OCI-LY7 (cell line): ENCODE results near the gene KRT39. TPM values are rescaled to one million over a fixed set of nuclear protein-coding genes. Genes with fewer than 3 reads are reported as not detected.

Experiments
- BruUV-seq: library from RNA; stranded (reverse); fragments of 400-500 nt; replicated peaks from 2 replicates; lab custom pipeline; 2021; lab: Mats Ljungman, UMichigan
- CTCF ChIA-PET: fragments of 300-600 bp; sonication (Branson Sonifier 250); formaldehyde crosslinking; loops from one replicate; lab custom pipeline; 2022; ENCODE audit warnings: antibody characterized with exemption; ENCODE audit not compliant: unreplicated experiment; lab: Charles Lee
- POLR2A ChIA-PET: fragments of 300-600 bp; sonication (Branson Sonifier 250); formaldehyde crosslinking; loops from one replicate; lab custom pipeline; 2022; ENCODE audit warnings: antibody characterized with exemption; lab: Charles Lee
- DNase-seq: peaks from one replicate; pipeline ENCODE4 v3.0.0-alpha.2; 2015; ENCODE audit warnings: low spot score
- H2AFZ ChIP-seq: fragments of 200-600 bp; sonication (generic), shearing (Covaris generic); 2 replicates; pipeline ENCODE4 v1.6.1; 2014; ENCODE audit warnings: mild to moderate bottlenecking, antibody characterized with exemption, low read length, moderate library complexity
- H3K27ac ChIP-seq: fragments of 200-600 bp; sonication (generic); 2 replicates; pipeline ENCODE4 v1.5.1; 2014; ENCODE audit warnings: mixed run types, low read depth, mild to moderate bottlenecking, moderate library complexity, low read length, inconsistent platforms; ENCODE audit not compliant: poor library complexity, severe bottlenecking
- H3K36me3 ChIP-seq: fragments of 200-600 bp; sonication (generic); 2 replicates; pipeline ENCODE4 v1.6.1; 2014; ENCODE audit warnings: mild to moderate bottlenecking, antibody characterized with exemption, low read length, moderate library complexity, mixed read lengths; ENCODE audit not compliant: insufficient read depth
- H3K4me1 ChIP-seq: fragments of 200-600 bp; sonication (generic); 2 replicates; pipeline ENCODE4 v1.5.1; 2014; ENCODE audit warnings: mild to moderate bottlenecking, low read length; ENCODE audit not compliant: insufficient read depth, poor library complexity, severe bottlenecking
- H3K4me2 ChIP-seq: fragments of 200-600 bp; sonication (generic); 2 replicates; pipeline ENCODE4 v1.6.1; 2014; ENCODE audit warnings: mild to moderate bottlenecking, low read length
- H3K4me3 ChIP-seq: fragments of 200-600 bp; sonication (generic); 2 replicates; pipeline ENCODE4 v1.5.1; 2014; ENCODE audit warnings: mild to moderate bottlenecking, low read depth, low read length; ENCODE audit not compliant: poor library complexity, severe bottlenecking
- H3K79me2 ChIP-seq: fragments of 200-600 bp; sonication (generic); 2 replicates; pipeline ENCODE4 v1.6.1; 2016; ENCODE audit warnings: low read depth, mild to moderate bottlenecking, low read length, moderate library complexity, mixed read lengths; ENCODE audit not compliant: insufficient read depth
- H3K9me2 ChIP-seq: fragments of 200-600 bp; sonication (generic); 2 replicates; pipeline ENCODE4 v1.6.1; 2016; ENCODE audit warnings: mild to moderate bottlenecking, low read length, mixed read lengths; ENCODE audit not compliant: insufficient read depth
- H3K9me3 ChIP-seq: fragments of 200-600 bp; sonication (generic); 2 replicates; pipeline ENCODE4 v1.6.1; 2014; ENCODE audit warnings: mild to moderate bottlenecking, mixed run types, low read length, mixed read lengths
- H4K20me1 ChIP-seq: fragments of 200-600 bp; sonication (generic); 2 replicates; pipeline ENCODE4 v1.6.1; 2014; ENCODE audit warnings: mild to moderate bottlenecking, antibody characterized with exemption, low read length, moderate library complexity, mixed read lengths; ENCODE audit not compliant: insufficient read depth
- CTCF ChIP-seq: fragments of 200-600 bp; sonication (generic); conservative IDR thresholded peaks from 2 replicates; pipeline ENCODE4 v1.5.1; 2014; ENCODE audit warnings: mild to moderate bottlenecking, antibody characterized with exemption, low read length, moderate library complexity, mixed read lengths
- EZH2phosphoT487 ChIP-seq: fragments of 200-600 bp; sonication (generic); IDR thresholded peaks from 2 replicates; pipeline ENCODE4 v1.6.1; 2018; ENCODE audit warnings: low read depth, borderline replicate concordance, mild to moderate bottlenecking, mixed run types, antibody characterized with exemption, low read length, moderate library complexity, mixed read lengths
- intact Hi-C: fragments of 100-400 bp; cut with micrococcal nuclease; formaldehyde crosslinking; loops from one replicate; pipeline ENCODE4 v1.10.0; 2022; ENCODE audit not compliant: unreplicated experiment
- total RNA-seq, 2 experiments: library from RNA; depleted of rRNA in 1 of 2; stranded (reverse); fragments of >200 nt in 1 of 2; shearing (Covaris generic) in 1 of 2; gene quantifications; 2 replicates each; pipeline ENCODE4 v1.2.3, GENCODE V29; 2014 to 2022

The KRT39 gene
- total RNA-seq, 2 experiments from 2014 or later, result not detected

- BruUV-seq, result no TSS peak
- H3K4me2 ChIP-seq, result no peak overlapping the region
- CTCF ChIA-PET, result no interaction called here
Measured at GRCh38 chr17:40962059-40962561, 4.6 kb downstream of the KRT39 start.

GRCh38 chr17:40961591-40961990 is 5.2 kb downstream of the KRT39 start:
- BruUV-seq, result no TSS peak
- ChIA-PET CTCF (no interaction called here), POLR2A (no interaction called here)
- no peaks in the 10 kb centered on the region for H3K79me2 ChIP-seq
- no peaks in the 10 kb centered on the region for H3K4me1 ChIP-seq
- H3K4me2 ChIP-seq, result no peak overlapping the region
- H3K27ac ChIP-seq, result no peak overlapping the region
- H2AFZ ChIP-seq, result no peak overlapping the region
- no peak for TF ChIP-seq EZH2phosphoT487
- TF ChIP-seq CTCF, result no peak
- H3K9me2 ChIP-seq, result no peaks in the 10 kb centered on the region
- intact Hi-C loops, result no loop called here
- H3K36me3 ChIP-seq, result no peaks in the 10 kb centered on the region
- H4K20me1 ChIP-seq, result no peaks in the 10 kb centered on the region
- H3K4me3 ChIP-seq, result no peak overlapping the region
- DNase-seq, result no peak
- no peaks in the 10 kb centered on the region for H3K9me3 ChIP-seq

More at GRCh38 chr17:40962059-40962561, 4.6 kb downstream of the KRT39 start:
- Histone ChIP-seq H3K9me2 (no peaks in the 10 kb centered on the region), H3K27ac (no peak overlapping the region), H3K79me2 (no peaks in the 10 kb centered on the region), H3K4me1 (no peaks in the 10 kb centered on the region), H3K36me3 (no peaks in the 10 kb centered on the region), H3K9me3 (no peaks in the 10 kb centered on the region), H3K4me3 (no peak overlapping the region), H4K20me1 (no peaks in the 10 kb centered on the region), H2AFZ (no peak overlapping the region)
- intact Hi-C loops, result no loop called here
- TF ChIP-seq CTCF (no peak), EZH2phosphoT487 (no peak)
- DNase-seq, result no peak
- POLR2A ChIA-PET, result no interaction called here

- Histone ChIP-seq H2AFZ (no peak overlapping the region), H3K36me3 (no peaks in the 10 kb centered on the region), H3K27ac (no peak overlapping the region), H4K20me1 (no peaks in the 10 kb centered on the region), H3K79me2 (no peaks in the 10 kb centered on the region), H3K4me3 (no peak overlapping the region), H3K4me1 (no peaks in the 10 kb centered on the region), H3K9me3 (no peaks in the 10 kb centered on the region), H3K9me2 (no peaks in the 10 kb centered on the region), H3K4me2 (no peak overlapping the region)
- intact Hi-C loops, result no loop called here
- CTCF ChIA-PET, result no interaction called here
- DNase-seq, result no peak
- POLR2A ChIA-PET, result no interaction called here
- TF ChIP-seq EZH2phosphoT487 (no peak), CTCF (no peak)
- no TSS peak for BruUV-seq
Measured at GRCh38 chr17:40960144-40960543, 6.6 kb downstream of the KRT39 start.
